HG03060 (cell line): ENCODE data around the gene MAN2A2.

ENCODE experiments used
- ATAC-seq: cut with Tn5 transposase; IDR thresholded peaks from one replicate; pipeline ENCODE4 v1.9.1; 2021; ENCODE audit warnings: low read depth, moderate number of reproducible peaks; ENCODE audit not compliant: unreplicated experiment

MAN2A2 gene

DNA sequence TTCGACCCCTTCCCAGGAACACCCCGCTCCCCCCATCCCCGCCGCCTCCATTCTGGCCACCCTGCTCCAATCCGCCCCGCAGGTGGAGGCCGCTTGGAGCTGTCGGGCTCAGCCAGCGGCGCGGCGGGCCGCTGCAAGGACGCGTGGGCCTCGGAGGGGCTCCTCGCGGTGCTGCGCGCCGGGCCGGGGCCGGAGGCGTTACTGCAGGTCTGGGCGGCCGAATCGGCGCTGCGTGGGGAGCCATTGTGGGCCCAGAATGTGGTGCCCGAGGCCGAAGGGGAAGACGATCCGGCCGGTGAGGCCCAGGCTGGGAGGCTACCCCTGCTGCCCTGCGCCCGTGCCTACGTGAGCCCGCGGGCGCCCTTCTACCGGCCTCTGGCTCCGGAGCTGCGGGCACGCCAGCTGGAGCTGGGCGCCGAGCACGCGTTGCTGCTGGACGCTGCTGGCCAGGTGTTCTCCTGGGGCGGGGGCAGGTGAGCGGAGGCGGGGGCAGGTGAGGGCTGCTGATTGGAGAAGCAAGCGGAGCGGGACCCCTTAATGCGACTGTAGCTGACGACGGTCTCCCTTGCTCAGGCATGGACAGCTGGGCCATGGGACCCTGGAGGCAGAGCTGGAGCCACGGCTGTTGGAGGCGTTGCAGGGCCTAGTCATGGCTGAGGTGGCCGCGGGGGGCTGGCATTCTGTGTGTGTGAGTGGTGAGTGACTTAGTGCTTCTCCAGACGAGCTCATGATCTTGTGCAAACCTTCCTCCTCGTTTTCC lies 54.1 kb downstream of the MAN2A2 start:
- ATAC-seq, result no peak

GRCh38 chr15:90957791-90958190 lies 54.7 kb downstream of the MAN2A2 start:
- no peak for ATAC-seq

DNA sequence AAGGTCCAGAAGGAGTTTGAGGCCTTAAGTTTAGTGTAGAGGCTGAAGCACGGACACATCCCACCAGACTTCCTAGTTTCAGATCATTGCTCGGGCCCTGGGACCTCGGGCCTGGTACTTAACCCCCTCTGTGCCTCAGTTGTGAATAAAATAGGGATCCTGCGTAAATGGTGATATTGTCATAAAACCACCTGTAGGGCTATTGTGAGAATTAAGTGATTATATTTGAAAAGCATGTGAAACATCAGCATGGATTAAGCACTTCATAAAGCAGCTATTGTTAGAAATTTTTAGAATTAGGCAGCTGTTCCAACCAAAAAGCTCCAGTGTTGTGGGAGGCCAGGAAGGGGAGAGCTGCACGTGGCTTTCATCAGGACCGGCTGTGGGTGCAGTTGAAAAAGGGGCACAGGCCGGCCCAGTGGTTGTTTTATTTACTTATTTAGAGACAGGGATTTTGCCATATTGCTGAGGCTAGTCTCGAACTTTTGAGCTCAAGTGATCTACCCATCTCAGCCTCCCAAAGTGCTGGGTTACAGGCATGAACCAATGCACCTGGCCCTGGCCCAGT lies 56.0 kb downstream of the MAN2A2 start:
- no peak for ATAC-seq

DNA sequence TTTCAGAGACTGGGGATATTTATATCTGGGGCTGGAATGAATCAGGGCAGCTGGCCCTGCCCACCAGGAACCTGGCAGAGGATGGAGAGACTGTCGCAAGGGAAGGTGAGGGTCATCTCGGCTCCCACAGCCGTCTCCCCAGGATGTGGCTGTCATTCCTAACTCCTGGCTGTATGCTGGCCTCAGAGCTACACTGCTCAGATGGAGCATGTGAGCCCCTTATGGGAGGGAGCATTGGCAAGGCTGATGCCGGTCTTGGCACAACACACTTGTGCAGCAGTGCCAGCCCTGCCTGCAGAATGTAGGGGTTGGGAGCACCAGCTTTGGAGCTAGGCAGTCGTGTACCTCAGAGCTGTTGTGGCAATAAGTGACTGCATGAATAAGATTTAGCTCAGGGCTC lies 56.8 kb downstream of the MAN2A2 start:
- ATAC-seq, result no peak

GRCh38 chr15:90960298-90961091 lies 57.4 kb downstream of the MAN2A2 start:
- no peak for ATAC-seq

GRCh38 chr15:90962021-90962420 lies 58.9 kb downstream of the MAN2A2 start:
- ATAC-seq, result no peak

DNA sequence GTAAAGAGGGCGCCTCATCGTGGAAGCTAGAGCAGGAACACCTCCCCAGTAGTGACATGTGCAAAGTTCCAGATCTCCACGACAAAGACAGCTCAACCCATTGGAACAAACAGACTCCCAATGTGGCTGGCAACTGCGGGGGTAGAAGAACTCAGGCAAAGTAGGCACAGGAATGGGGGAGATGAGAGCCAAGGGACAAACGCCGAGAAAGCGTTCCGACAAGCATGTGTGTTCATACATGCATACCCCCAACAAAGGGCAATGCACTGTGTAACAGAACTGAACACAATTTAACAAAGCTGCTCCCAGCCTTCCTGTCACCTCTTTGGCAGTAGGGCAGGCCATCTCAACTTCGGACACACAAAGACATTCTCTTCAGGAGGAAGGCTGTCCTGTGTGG lies 63.2 kb downstream of the MAN2A2 start:
- ATAC-seq, result no peak

GRCh38 chr15:90967206-90967605 lies 64.1 kb downstream of the MAN2A2 start:
- ATAC-seq, result no peak

DNA sequence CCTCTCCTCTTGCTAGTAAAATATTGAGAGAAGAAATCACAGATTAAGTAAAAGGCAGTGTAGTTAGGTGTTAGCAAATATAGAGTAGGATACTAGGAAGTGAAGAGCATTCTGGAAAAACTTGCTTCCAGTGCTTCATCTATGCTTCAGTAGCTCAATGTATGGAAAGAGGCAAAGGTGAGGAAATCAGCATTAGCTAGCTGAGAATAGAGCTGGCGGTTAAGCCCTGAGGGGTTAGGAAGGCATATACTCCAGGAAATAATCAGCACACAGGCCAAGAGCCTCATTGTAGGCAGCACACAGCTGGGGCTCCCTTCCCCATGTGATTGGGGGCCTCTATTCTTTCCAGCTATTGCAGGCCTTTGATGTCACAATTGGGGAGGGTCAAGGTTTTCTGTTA lies 65.3 kb downstream of the MAN2A2 start:
- no peak for ATAC-seq

GRCh38 chr15:90970274-90970673 lies 67.2 kb downstream of the MAN2A2 start:
- no peak for ATAC-seq

DNA sequence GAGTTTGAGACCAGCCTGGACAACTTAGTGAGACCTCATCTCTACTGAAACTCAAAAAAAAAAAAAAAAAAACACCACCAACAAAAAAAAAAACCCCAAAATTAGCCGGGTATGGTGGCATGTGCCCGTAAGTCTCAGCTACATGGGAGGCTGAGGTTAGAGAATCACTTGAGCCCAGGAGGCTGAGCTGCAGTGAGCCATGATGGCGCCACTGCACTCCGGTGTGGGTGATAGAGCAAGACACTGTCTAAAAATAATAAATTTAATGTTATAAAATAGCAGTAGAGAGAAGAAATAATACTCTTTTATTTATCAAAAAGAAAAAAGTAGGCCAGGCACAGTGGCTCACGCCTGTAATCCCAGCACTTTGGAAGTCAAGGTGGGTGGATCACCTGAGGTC lies 69.0 kb downstream of the MAN2A2 start:
- no peak for ATAC-seq
